ENCODE data around the gene ADGRD1.

- no peak for TF ChIP-seq CTCF (IDR thresholded peaks at IDR 0.05)
- no peak for TF ChIP-seq POLR2A (IDR thresholded peaks at IDR 0.05)
Measured at GRCh38 chr12:131014343-131014742, 60.6 kb downstream of the ADGRD1 start.
